GM21423 (cell line): Measurements from ENCODE around the gene XK.
A peak's percentile ranks its signal among the peaks of the same experiment; 100 is the strongest.
"Not testable (repeated sequence)": the region's sequence is repeated elsewhere in the genome, so short reads cannot be mapped to it uniquely, and the experiment has no call there.

Experiments
- ATAC-seq: cut with Tn5 transposase; IDR thresholded peaks from one replicate; pipeline ENCODE4 v1.9.1; 2021; ENCODE audit warnings: mild to moderate bottlenecking, moderate library complexity; ENCODE audit not compliant: unreplicated experiment

The XK gene

GRCh38 chrX:37752936-37753335, 67.3 kb downstream of the XK start:
- no peak for ATAC-seq

GRCh38 chrX:37753384-37753783, 67.8 kb downstream of the XK start:
- ATAC-seq: peak; percentile 40

DNA sequence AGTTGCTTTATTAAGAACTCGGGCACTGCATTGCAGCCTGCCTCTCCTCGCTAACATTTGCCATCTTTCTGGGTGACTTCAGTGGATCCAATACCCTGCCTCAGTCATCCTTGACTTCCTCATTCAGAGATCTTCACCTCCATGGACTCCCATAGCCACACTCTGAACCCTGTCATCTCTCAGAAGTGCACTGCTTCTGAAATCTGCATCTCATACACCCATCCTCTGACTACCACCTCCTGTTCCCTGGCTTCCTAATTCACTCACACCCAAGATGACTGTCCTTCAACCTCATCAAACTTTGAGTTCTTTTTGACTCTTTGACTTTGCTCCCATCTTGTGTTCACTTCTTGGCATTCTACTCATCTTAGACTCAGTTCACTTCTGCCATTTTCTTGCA, 68.9 kb downstream of the XK start:
- ATAC-seq: peak; percentile 13

DNA sequence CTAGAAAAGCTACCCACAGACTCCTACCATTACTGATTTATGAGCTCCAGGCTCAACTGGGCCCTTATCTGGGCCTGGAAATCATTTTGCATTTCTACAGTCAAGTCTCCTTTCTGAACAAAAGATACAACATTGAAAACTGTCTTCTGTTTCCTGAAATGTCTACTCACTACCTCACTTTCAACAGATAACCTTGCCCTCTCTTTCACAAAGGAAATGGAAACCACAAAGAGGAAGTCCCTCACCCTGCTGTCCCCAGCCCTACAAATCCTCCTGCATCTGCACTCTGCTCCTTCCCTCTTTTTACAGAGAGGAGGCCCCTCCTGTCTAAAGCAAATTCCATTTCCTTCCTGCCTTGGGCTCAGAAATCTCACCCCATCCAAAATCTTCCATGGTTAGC, 69.4 kb downstream of the XK start:
- peak; percentile 93 for ATAC-seq

GRCh38 chrX:37757082-37757481, 71.5 kb downstream of the XK start:
- no peak for ATAC-seq

GRCh38 chrX:37759351-37759750, 73.8 kb downstream of the XK start:
- no peak for ATAC-seq

DNA sequence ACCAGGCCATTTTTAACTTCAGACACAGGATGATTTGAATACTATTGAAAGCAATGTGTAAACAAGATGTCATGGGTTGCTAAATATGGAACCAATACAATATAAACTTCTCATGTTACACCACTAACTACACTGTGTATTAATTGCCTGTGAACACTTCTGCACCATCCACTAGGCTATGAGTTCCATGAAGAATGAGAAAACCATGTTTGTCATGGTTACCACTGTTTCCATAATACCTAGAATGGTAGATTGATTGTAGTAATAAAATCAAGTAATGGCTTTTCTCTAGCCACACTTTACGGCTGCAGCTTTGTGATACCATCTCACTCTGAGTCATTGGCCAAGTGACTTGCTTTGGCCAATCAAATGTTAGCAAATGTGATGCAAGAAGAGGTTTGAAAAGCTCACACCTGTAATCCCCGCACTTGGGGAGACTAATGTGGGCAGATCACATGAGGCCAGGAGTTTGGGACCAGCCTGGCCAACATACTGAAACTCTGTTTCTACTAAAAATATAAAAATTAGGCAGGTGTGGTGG, 74.4 kb downstream of the XK start:
- ATAC-seq: no peak

- no peak for ATAC-seq
These were observed 77.8 kb downstream of the XK start for GRCh38 chrX:37763400-37763799.

- ATAC-seq: no peak
These were observed 79.9 kb downstream of the XK start for GRCh38 chrX:37765507-37765906.

DNA sequence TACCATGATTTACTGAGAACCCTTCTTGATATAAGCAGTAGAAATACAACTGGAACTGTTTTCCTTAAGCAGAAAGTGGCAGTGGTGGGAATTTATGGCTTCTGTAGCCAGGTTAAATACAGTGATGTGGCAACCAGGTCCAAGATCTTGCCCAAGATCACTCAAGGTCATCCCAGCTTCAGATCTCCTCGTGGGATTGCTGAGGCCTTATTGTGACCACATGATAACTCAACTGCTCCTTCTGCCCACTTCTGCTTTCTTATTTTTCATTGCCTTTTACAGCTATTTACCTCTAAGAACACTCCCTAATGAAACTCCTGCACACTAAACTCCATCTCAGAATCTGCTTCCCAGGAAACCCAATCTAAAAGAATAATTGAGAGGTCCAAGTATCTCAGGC, 81.8 kb downstream of the XK start:
- ATAC-seq: no peak

DNA sequence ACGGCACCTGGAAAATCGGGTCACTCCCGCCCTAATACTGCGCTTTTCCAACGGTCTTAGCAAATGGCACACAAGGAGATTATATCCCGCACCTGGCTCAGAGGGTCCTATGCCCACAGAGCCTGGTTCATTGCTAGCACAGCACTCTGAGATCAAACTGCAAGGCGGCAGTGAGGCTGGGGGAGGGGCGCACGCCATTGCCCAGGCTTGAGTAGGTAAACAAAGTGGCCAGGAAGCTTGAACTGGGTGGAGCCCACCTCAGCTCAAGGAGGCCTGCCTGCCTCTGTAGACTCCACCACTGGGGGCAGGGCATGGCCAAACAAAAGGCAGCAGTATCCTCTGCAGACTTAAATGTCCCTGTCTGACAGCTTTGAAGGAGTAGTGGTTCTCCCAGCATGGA, 83.3 kb downstream of the XK start:
- ATAC-seq: not testable (repeated sequence)

- ATAC-seq: peak; percentile 80
These were observed 90.8 kb downstream of the XK start for GRCh38 chrX:37776283-37776986.

GRCh38 chrX:37776987-37777325, 91.4 kb downstream of the XK start:
- peak; percentile 48 for ATAC-seq

DNA sequence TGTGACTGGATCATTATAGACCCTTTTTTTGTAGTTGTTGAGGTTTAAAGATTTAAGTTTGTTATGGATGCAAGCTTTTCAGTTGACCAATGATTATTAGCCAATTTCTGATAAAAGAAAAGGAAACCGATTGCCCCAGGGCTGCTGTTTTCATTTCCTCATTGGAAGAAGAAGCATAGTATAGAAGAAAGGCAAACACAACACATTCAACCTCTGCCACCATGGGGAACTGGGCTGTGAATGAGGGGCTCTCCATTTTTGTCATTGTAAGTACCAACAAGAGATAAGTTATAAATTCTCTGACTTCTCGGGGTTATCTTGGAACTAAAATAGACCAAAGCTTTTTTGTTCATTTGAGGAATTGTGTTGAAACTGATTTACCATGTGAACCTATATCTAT, 94.3 kb downstream of the XK start, which contains the start of gene CYBB:
Gene CYBB, plus strand, starts transcription at position 203 of the 400 bp plus-strand sequence. Its CDS starts 19 bp downstream, at position 222.
- ATAC-seq: no peak

DNA sequence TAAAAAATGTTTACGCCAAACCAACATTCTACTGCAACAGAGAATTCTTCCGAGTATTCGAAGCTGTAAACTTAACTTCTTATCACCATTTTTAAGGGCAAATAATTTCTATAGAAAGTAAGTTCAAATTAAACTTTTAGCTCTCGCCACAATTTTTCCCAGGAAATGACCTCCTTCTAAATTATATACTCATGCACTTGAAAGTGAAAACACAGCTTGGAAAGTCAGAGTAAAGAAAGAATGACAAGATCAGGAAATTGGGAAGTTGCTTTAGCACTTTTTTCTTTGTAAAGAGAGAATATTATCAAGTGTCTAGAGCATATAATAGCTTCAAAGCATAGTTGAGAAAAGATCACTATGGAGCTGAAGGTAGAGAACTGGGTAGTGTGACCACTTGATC, 95.5 kb downstream of the XK start:
- ATAC-seq: no peak
